ENCODE measurements around the gene HOXA5. TPM values are rescaled to one million over a fixed set of nuclear protein-coding genes. Genes with fewer than 3 reads are reported as not detected.

The HOXA5 gene
- polyA plus RNA-seq, 5 donors: 77.5 to 95.7 (median 86.2) TPM

GRCh38 chr7:27097686-27098577 lies 45.5 kb downstream of the HOXA5 start:
- DNase-seq: no peak

GRCh38 chr7:27096768-27097514 lies 46.5 kb downstream of the HOXA5 start:
- DNase-seq: peak; percentile 49 to 55

- peak; percentile 90 for DNase-seq
These were observed 47.3 kb downstream of the HOXA5 start, which contains the start of gene HOXA1 for GRCh38 chr7:27095897-27096767. Gene HOXA1, minus strand, starts transcription at chr7:27096000. Its CDS starts 88 bp downstream, at chr7:27095912.

GRCh38 chr7:27095050-27095896 lies 48.2 kb downstream of the HOXA5 start:
- DNase-seq: no peak

- no peak for DNase-seq
These were observed 49.0 kb downstream of the HOXA5 start for GRCh38 chr7:27094304-27095049.

GRCh38 chr7:27093184-27093895 lies 50.1 kb downstream of the HOXA5 start:
- no peak for DNase-seq

GRCh38 chr7:27092819-27093110 lies 50.7 kb downstream of the HOXA5 start:
- peak in 1 of 2 donors; percentile 27 for DNase-seq

- peak in 1 of 2 donors; percentile 26 for DNase-seq
These were observed 51.3 kb downstream of the HOXA5 start for GRCh38 chr7:27091941-27092818.

- peak in 1 of 2 donors; percentile 36 for DNase-seq
These were observed 52.4 kb downstream of the HOXA5 start for GRCh38 chr7:27091105-27091504.

Other genes with a start within 250 kb of the HOXA5 start
- gene HOXA1, start 47.7 kb downstream of the HOXA5 start, polyA plus RNA-seq (ENCODE audit: insufficient read depth in 1 of 5, insufficient read length in 5 of 5, low replicate concordance in 1 of 5): 1 to 10 TPM; 1.8 to 2.8 (median 2.2) TPM
- 10 to 100 TPM; 16.0 to 23.8 (median 18.1) TPM for gene HOXA2, start 41.0 kb downstream of the HOXA5 start, polyA plus RNA-seq (ENCODE audit: insufficient read depth in 1 of 5, insufficient read length in 5 of 5, low replicate concordance in 1 of 5)
- gene HOXA4, start 12.9 kb downstream of the HOXA5 start, polyA plus RNA-seq (ENCODE audit: insufficient read depth in 1 of 5, insufficient read length in 5 of 5, low replicate concordance in 1 of 5): 10 to 100 TPM; 32.3 to 39.5 (median 38.3) TPM
- 10 to 100 TPM; 10.8 to 15.6 (median 13.8) TPM for gene HOXA6, start 4.1 kb upstream of the HOXA5 start, polyA plus RNA-seq (ENCODE audit: insufficient read depth in 1 of 5, insufficient read length in 5 of 5, low replicate concordance in 1 of 5)
- gene HOXA3, start 8.9 kb upstream of the HOXA5 start, polyA plus RNA-seq (ENCODE audit: insufficient read depth in 1 of 5, insufficient read length in 5 of 5, low replicate concordance in 1 of 5): 10 to 100 TPM; 33.5 to 53.1 (median 39.9) TPM
- gene HOXA7, start 13.0 kb upstream of the HOXA5 start, polyA plus RNA-seq (ENCODE audit: insufficient read depth in 1 of 5, insufficient read length in 5 of 5, low replicate concordance in 1 of 5): 1 to 10 TPM; 4.3 to 5.4 (median 4.8) TPM
- gene HOXA9, start 21.9 kb upstream of the HOXA5 start, polyA plus RNA-seq (ENCODE audit: insufficient read depth in 1 of 5, insufficient read length in 5 of 5, low replicate concordance in 1 of 5): 1 to 10 TPM in 1 of 5 donors, under 1 TPM in 4; 0.17 to 1.2 (median 0.29) TPM
- 1 to 10 TPM in 1 of 5 donors, under 1 TPM in 2, not detected in 2; 0.12 to 1.4 (median 0.94) TPM for gene HOXA10, start 30.6 kb upstream of the HOXA5 start, polyA plus RNA-seq (ENCODE audit: insufficient read depth in 1 of 5, insufficient read length in 5 of 5, low replicate concordance in 1 of 5)
- under 1 TPM in 2 of 5 donors, not detected in 3; 0.19 to 0.35 TPM for gene HOXA11, start 41.6 kb upstream of the HOXA5 start, polyA plus RNA-seq (ENCODE audit: insufficient read depth in 1 of 5, insufficient read length in 5 of 5, low replicate concordance in 1 of 5)
- gene HOXA13, start 56.4 kb upstream of the HOXA5 start, polyA plus RNA-seq (ENCODE audit: insufficient read depth in 1 of 5, insufficient read length in 5 of 5, low replicate concordance in 1 of 5): under 1 TPM in 1 of 5 donors, not detected in 4; 0.06 TPM
- gene EVX1, start 99.1 kb upstream of the HOXA5 start, polyA plus RNA-seq (ENCODE audit: insufficient read depth in 1 of 5, insufficient read length in 5 of 5, low replicate concordance in 1 of 5): not detected